ENCODE measurements around the gene PLAGL1.
"Not testable (repeated sequence)": the region's sequence is repeated elsewhere in the genome, so short reads cannot be mapped to it uniquely, and the experiment has no call there.

The PLAGL1 gene

DNA sequence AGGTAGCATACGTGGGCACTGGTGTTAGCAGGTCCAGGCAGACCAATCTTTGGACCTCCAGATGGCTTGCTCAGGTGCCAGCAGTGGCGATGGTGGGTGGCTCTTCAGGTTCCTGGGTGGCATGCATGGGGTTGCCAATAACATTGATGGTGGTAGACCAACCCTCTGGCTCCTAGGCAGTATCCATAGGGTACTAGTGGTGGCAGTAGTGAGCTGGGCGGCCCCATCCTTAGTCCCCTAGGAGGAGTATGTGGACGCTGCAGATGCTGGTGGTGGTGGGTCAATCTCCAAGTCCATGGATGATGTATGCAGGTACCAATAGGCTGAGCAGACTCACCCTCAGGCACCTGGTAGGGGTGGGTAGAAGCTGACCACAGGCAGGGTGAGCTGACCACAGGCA, 73.2 kb downstream of the PLAGL1 start:
- no peak for DNase-seq

- no peak for DNase-seq
Observed at GRCh38 chr6:143934331-143934730, 73.7 kb downstream of the PLAGL1 start.

- DNase-seq: no peak
Observed at GRCh38 chr6:143929975-143930374, 78.1 kb downstream of the PLAGL1 start.

DNA sequence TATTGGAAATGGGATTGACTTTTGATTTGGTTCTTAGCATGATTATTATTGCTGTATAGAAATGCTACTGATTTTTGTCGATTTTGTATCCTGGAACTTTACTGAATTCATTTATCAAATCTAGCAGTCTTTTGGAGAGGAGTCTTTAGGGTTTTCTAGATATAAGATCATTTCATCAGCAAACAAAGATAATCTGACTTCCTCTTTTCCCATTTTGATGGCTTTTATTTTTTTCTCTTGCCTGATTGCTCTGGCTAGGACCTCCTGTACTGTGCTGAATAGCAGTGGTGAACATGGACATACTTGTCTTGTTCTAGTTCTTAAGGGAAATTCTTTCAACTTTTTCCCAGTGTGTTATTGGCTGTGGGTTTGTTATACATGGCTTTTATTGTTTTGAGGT, 79.2 kb downstream of the PLAGL1 start:
- no peak for DNase-seq

DNA sequence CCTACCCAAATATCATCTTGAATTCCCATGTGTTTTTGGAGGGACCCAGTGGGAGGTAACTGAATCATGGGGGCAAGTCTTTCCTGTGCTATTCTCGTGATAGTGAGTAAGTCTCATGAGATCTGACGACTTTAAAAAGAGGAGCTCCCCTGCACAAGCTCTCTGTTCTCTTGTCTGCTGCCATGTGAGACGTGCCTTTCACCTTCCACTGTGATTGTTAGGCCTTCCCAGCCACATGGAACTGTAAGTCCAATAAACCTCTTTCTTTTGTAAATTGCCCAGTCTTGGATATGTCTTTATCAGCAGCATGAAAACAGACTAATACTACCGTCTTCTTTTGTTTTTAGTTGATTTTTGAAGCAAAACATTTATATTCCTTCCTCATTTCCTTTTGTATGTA, 91.0 kb downstream of the PLAGL1 start:
- not testable (repeated sequence) for DNase-seq

DNA sequence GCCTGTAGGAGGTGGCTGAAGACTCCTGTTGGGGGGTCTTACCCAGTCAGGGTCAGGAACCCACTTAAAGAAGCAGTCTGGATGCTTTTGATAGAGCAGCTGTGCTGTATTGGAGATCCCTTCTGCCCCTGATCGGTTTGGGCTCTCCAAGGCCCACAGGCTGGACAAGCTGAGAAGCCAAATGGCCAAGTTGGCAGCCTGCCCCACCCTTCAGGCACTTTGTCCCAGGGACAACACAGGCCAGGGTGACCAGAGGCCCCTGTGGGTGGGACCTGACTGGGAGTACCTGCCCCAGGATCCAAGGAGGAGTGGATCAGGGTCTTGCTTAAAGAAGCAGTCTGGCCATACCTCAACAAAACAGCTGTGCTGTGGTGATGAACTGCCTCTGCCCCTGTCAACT, 95.4 kb downstream of the PLAGL1 start:
- no peak for DNase-seq

- DNase-seq: no peak
Observed at GRCh38 chr6:143911028-143911427, 97.0 kb downstream of the PLAGL1 start.

DNA sequence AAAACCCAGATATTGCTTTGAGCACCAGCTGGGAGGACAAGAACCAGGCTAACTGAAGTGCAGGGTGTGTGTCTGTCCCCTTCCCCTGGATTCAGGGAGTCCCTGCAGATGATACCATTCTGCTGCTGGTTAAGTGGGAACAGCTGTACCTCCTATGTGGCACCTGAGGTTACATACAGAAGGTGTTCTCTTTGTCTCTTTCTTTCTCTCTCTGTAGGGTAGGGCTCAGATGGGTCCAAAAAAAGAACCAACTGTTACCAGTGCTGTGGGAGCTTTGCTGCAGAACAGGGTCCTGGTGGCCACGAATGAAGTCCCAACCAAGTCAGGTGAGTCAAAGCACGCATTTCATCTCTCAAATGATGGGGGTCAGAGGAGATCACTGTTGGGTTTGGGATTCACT, 105.2 kb downstream of the PLAGL1 start:
- DNase-seq: no peak

DNA sequence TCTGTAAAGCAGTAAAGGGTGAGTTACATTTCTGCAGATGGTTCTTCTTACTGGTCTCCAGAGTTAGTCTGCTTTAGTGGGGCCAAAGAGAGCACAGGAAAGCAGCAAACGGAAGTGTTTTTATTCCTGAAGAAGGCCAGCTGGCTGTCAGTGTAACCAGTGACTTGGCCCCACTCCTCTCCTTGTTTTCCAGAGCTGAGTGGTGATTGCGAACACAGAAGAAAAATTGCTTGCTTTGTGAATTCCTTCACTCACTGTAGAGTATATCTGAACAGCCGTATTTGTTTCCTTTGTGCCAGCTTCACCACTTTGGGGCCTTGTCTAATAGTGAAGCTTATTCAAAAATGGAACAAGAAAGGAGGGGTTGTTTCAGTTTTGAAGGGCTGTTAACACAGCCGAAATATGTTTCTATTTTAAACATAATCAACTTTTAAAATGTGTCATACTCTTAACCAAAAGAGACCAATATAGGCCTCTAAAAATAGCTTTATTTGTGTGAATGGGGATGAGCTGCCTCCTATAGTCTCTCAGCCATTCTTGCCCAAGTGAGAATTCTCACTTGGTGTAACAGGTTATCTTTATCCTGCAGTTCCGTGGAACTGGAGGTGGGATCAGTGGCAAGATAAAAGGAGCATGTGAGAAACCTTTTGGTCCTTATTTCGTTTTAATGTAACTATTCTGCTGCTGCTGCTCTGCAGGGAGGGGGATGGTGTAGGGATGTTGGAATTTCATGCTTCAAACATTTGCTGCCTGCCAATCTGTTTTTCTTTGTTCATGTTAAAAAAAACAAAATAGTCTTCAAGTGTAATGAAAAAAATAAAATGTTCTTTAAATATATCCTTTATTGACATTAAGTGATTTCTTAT, 105.9 kb downstream of the PLAGL1 start:
- no peak for DNase-seq

GRCh38 chr6:143900358-143900757, 107.7 kb downstream of the PLAGL1 start:
- no peak for DNase-seq

- no peak for DNase-seq
Observed at GRCh38 chr6:143896126-143896860, 111.8 kb downstream of the PLAGL1 start.

- DNase-seq: no peak
Observed at GRCh38 chr6:143894655-143895054, 113.4 kb downstream of the PLAGL1 start.
